Gastrocnemius medialis (tissue), 4 donors: ENCODE results near the gene TFB2M. TPM values are rescaled to one million over a fixed set of nuclear protein-coding genes. Genes with fewer than 3 reads are reported as not detected.

Experiments used
- ATAC-seq, 2 donors: fragments of 150-250 bp; one replicate each; pipeline ENCODE4 v1.9.1; 2016
- DNase-seq, 2 donors: peaks; one replicate each; pipeline ENCODE4 v3.0.0-alpha.2; 2019
- H3K27ac ChIP-seq, 4 donors: fragments of 200-600 bp; sonication (generic); 1 replicate in 1 of 4; 2 replicates in 3 of 4; pipeline ENCODE4 v1.5.1; 2016 to 2018; ENCODE audit warnings: mild to moderate bottlenecking in 2 of 4, moderate library complexity in 1 of 4
- H3K27me3 ChIP-seq, 3 donors: fragments of 200-600 bp; sonication (generic) in 2 of 3; 1 replicate in 1 of 3; 2 replicates in 2 of 3; pipeline versions ENCODE4 v1.5.1 to v1.6.0; 2016 to 2019; ENCODE audit warnings: mild to moderate bottlenecking in 1 of 3, moderate library complexity in 1 of 3
- H3K36me3 ChIP-seq, 2 donors: fragments of 200-600 bp; sonication (generic) in 1 of 2; one replicate each; pipeline ENCODE4 v1.5.1; 2017 to 2018
- H3K4me1 ChIP-seq, 2 donors: fragments of 200-600 bp; sonication (generic) in 1 of 2; one replicate each; pipeline ENCODE4 v1.5.1; 2016 to 2017; ENCODE audit warnings: mild to moderate bottlenecking in 2 of 2
- H3K4me3 ChIP-seq, 4 donors: fragments of 200-600 bp; sonication (generic) in 3 of 4; 1 replicate in 1 of 4; 2 replicates in 3 of 4; pipeline ENCODE4 v1.5.1; 2016 to 2019; ENCODE audit warnings: mild to moderate bottlenecking in 2 of 4
- H3K9me3 ChIP-seq, 3 donors: fragments of 200-600 bp; sonication (generic) in 2 of 3; 1 replicate in 1 of 3; 2 replicates in 2 of 3; pipeline ENCODE4 v1.5.1; 2016 to 2019
- POLR2A ChIP-seq, 2 donors: fragments of 450-650 bp; IDR thresholded peaks; one replicate each; pipeline ENCODE4 v1.6.1; 2017; ENCODE audit warnings: antibody characterized with exemption in 2 of 2, mild to moderate bottlenecking in 2 of 2, moderate library complexity in 2 of 2
- in situ Hi-C, 4 donors: fragments of 200-750 bp; cut with MboI; loops; one replicate each; pipeline versions ENCODE4 v1.15.0 to v1.8.0; 2017; ENCODE audit warnings: low sequenced_read_pairs in 4 of 4
- intact Hi-C: fragments of 100-400 bp; cut with DNase I; formaldehyde crosslinking; loops from one replicate; pipeline ENCODE4 v1.15.1; 2023; ENCODE audit warnings: low total_unique reads
- total RNA-seq, 4 donors: library from RNA; depleted of rRNA; stranded (reverse); fragments of >200 nt; gene quantifications; one replicate each; pipeline versions ENCODE4 v1.1.0 to v1.2.3, GENCODE V29; 2016
- TF ChIP-seq, protein P1 (sequence below), 5 experiments: fragments of 450-650 bp in 3 of 5; fragments of 200-600 bp in 2 of 5; sonication (generic) in 2 of 5; IDR thresholded peaks in 4 of 5; conservative IDR thresholded peaks in 1 of 5; 1 replicate in 4 of 5; 2 replicates in 1 of 5; pipeline ENCODE4 v1.5.1; 2016 to 2019; ENCODE audit warnings: antibody characterized with exemption in 5 of 5, mild to moderate bottlenecking in 3 of 5, moderate library complexity in 3 of 5

Gene TFB2M
- total RNA-seq, 4 donors from 2014 or later: 18.9 to 33.1 (median 21.2) TPM

DNA sequence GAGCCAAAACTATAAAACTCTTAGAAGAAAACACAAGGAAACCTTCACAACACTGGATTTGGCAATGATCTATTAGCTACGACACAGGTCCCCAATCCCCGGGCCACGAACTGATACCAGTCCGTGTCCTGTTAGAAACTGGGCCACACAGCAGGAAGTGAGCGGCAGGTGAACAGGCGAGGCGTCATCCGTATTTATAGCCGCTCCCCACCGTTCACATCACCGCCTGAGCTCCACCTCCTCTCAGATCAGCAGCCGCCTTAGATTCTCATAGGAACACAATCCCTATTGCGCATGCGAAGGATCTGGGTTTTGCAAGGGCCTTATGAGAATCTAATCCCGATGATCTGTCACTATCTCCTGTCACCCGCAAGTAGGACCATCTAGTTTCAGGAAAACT is 11.9 kb downstream of the TFB2M start:
- intact Hi-C loops: no loop called here
- H3K27me3 ChIP-seq: no peaks in the 10 kb centered on the region
- ATAC-seq (no peak), DNase-seq (no peak)
- H3K4me3 ChIP-seq: no peak overlapping the region
- peak overlapping the region in 2 of 4 donors; percentile 1 to 22 for H3K27ac ChIP-seq
- no peaks in the 10 kb centered on the region for H3K9me3 ChIP-seq
- in situ Hi-C loops: no loop called here
- H3K4me1 ChIP-seq: no peaks in the 10 kb centered on the region
- TF ChIP-seq, protein P1, sequence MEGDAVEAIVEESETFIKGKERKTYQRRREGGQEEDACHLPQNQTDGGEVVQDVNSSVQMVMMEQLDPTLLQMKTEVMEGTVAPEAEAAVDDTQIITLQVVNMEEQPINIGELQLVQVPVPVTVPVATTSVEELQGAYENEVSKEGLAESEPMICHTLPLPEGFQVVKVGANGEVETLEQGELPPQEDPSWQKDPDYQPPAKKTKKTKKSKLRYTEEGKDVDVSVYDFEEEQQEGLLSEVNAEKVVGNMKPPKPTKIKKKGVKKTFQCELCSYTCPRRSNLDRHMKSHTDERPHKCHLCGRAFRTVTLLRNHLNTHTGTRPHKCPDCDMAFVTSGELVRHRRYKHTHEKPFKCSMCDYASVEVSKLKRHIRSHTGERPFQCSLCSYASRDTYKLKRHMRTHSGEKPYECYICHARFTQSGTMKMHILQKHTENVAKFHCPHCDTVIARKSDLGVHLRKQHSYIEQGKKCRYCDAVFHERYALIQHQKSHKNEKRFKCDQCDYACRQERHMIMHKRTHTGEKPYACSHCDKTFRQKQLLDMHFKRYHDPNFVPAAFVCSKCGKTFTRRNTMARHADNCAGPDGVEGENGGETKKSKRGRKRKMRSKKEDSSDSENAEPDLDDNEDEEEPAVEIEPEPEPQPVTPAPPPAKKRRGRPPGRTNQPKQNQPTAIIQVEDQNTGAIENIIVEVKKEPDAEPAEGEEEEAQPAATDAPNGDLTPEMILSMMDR (IDR thresholded peaks at IDR 0.05 in 4 of 5, conservative IDR thresholded peaks at IDR 0.05 in 1 of 5): no peak
- TF ChIP-seq POLR2A (IDR thresholded peaks at IDR 0.05): peak in 1 of 2 donors; percentile 13
- peaks cover 0 to 48% of the 10 kb centered on the region in 2 donors for H3K36me3 ChIP-seq

- H3K9me3 ChIP-seq: no peaks in the 10 kb centered on the region
- DNase-seq (no peak), ATAC-seq (no peak)
- H3K4me3 ChIP-seq: no peak overlapping the region
- no peak overlapping the region for H3K27ac ChIP-seq
- in situ Hi-C loops (no loop called here), intact Hi-C loops (no loop called here)
- H3K27me3 ChIP-seq: no peaks in the 10 kb centered on the region
- peaks cover 0 to 66% of the 10 kb centered on the region in 2 donors for H3K36me3 ChIP-seq
- H3K4me1 ChIP-seq: no peaks in the 10 kb centered on the region
- TF ChIP-seq, protein P1 (IDR thresholded peaks at IDR 0.05 in 4 of 5, conservative IDR thresholded peaks at IDR 0.05 in 1 of 5): no peak
- no peak for TF ChIP-seq POLR2A (IDR thresholded peaks at IDR 0.05)
Observed at GRCh38 chr1:246552110-246552509, 14.0 kb downstream of the TFB2M start.

GRCh38 chr1:246550402-246550801 is 15.7 kb downstream of the TFB2M start:
- no peak for ATAC-seq
- no peaks in the 10 kb centered on the region for H3K9me3 ChIP-seq
- no peaks in the 10 kb centered on the region for H3K27me3 ChIP-seq
- in situ Hi-C loops: no loop called here
- H3K4me1 ChIP-seq: no peaks in the 10 kb centered on the region
- TF ChIP-seq POLR2A (IDR thresholded peaks at IDR 0.05): no peak
- TF ChIP-seq, protein P1 (IDR thresholded peaks at IDR 0.05 in 4 of 5, conservative IDR thresholded peaks at IDR 0.05 in 1 of 5): no peak
- no peak overlapping the region for H3K27ac ChIP-seq
- DNase-seq: no peak
- no peak overlapping the region for H3K4me3 ChIP-seq
- peaks cover 0 to 54% of the 10 kb centered on the region in 2 donors for H3K36me3 ChIP-seq
- intact Hi-C loops: no loop called here

DNA sequence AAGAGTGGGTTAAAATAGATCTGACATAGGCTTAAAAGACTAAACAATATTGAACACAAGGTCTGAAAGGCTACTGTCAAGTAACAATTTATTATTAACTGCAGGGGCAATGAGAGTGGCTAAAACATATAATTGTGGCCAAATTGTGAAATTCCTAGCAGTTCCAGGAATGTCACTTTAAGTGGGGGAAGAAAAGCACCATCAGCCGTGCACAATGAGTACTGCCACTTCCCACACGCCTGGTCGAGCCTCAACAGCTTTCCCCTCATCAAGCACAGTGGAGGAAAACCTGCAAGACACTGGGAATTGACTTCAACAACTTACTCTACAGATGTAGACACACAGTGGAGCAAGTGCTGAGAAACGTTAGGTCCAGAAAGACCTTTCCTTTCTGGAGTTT is 16.4 kb downstream of the TFB2M start:
- no peaks in the 10 kb centered on the region for H3K4me1 ChIP-seq
- no peak for ATAC-seq
- H3K36me3 ChIP-seq: peaks cover 0 to 52% of the 10 kb centered on the region in 2 donors
- no peaks in the 10 kb centered on the region for H3K27me3 ChIP-seq
- no peak overlapping the region for H3K27ac ChIP-seq
- TF ChIP-seq, protein P1 (IDR thresholded peaks at IDR 0.05 in 4 of 5, conservative IDR thresholded peaks at IDR 0.05 in 1 of 5): no peak
- no peak for TF ChIP-seq POLR2A (IDR thresholded peaks at IDR 0.05)
- H3K4me3 ChIP-seq: no peak overlapping the region
- H3K9me3 ChIP-seq: no peaks in the 10 kb centered on the region
- in situ Hi-C loops: no loop called here
- intact Hi-C loops: no loop called here
- no peak for DNase-seq

GRCh38 chr1:246544001-246544400 is 22.1 kb downstream of the TFB2M start:
- Histone ChIP-seq H3K36me3 (peaks cover 0 to 74% of the 10 kb centered on the region in 2 donors), H3K4me3 (no peak overlapping the region), H3K9me3 (no peaks in the 10 kb centered on the region), H3K27ac (no peak overlapping the region), H3K27me3 (no peaks in the 10 kb centered on the region), H3K4me1 (no peaks in the 10 kb centered on the region)
- intact Hi-C loops: no loop called here
- DNase-seq (no peak), ATAC-seq (no peak)
- in situ Hi-C loops: no loop called here
- TF ChIP-seq, protein P1 (IDR thresholded peaks at IDR 0.05 in 4 of 5, conservative IDR thresholded peaks at IDR 0.05 in 1 of 5): no peak
- TF ChIP-seq POLR2A (IDR thresholded peaks at IDR 0.05): no peak
